Stomach (tissue), 9 donors: ENCODE data around the gene NUDT2. TPM values are rescaled to one million over a fixed set of nuclear protein-coding genes. Genes with fewer than 3 reads are reported as not detected.

Experiments
- DNase-seq, 2 donors: peaks; one replicate each; pipeline versions ENCODE4 v3.0.0 to v3.0.0-alpha.2; 2013 to 2019
- H3K27ac ChIP-seq, 5 donors: fragments of 200-600 bp in 4 of 5; sonication (generic) in 4 of 5; one replicate each; pipeline ENCODE4 v1.5.1; 2013 to 2019; ENCODE audit warnings: mild to moderate bottlenecking in 1 of 5, moderate library complexity in 1 of 5
- H3K27me3 ChIP-seq, 3 donors: fragments of 200-600 bp; sonication (generic); one replicate each; pipeline ENCODE4 v1.5.1; 2017 to 2019; ENCODE audit warnings: mixed run types in 1 of 3
- H3K36me3 ChIP-seq, 4 donors: fragments of 200-600 bp; sonication (generic); 1 replicate in 3 of 4; 2 replicates in 1 of 4; pipeline ENCODE4 v1.5.1; 2016 to 2019
- H3K4me1 ChIP-seq, 4 donors: fragments of 200-600 bp; sonication (generic); one replicate each; pipeline ENCODE4 v1.5.1; 2016 to 2019
- H3K4me3 ChIP-seq, 4 donors: fragments of 200-600 bp; sonication (generic) in 3 of 4; one replicate each; pipeline ENCODE4 v1.5.1; 2016 to 2019; ENCODE audit warnings: mild to moderate bottlenecking in 1 of 4
- H3K9me3 ChIP-seq, 4 donors: fragments of 200-600 bp; sonication (generic); one replicate each; pipeline ENCODE4 v1.5.1; 2016 to 2019
- CTCF ChIP-seq, 7 experiments: fragments of 450-650 bp in 4 of 7; fragments of 200-600 bp in 3 of 7; sonication (generic) in 3 of 7; IDR thresholded peaks; one replicate each; pipeline ENCODE4 v1.5.1; 2016 to 2019; ENCODE audit warnings: antibody characterized with exemption in 7 of 7, control low read depth in 2 of 7, mild to moderate bottlenecking in 1 of 7
- EP300 ChIP-seq: sonication (generic); formaldehyde crosslinking; IDR thresholded peaks from one replicate; pipeline ENCODE4 v1.6.1; 2017; ENCODE audit warnings: antibody characterized with exemption
- POLR2A ChIP-seq, 4 donors: fragments of 450-650 bp; IDR thresholded peaks; one replicate each; pipeline ENCODE4 v1.6.1; 2016; ENCODE audit warnings: antibody characterized with exemption in 4 of 4, control low read depth in 2 of 4, mild to moderate bottlenecking in 1 of 4, moderate library complexity in 1 of 4
- POLR2AphosphoS5 ChIP-seq, 3 donors: sonication (generic); formaldehyde crosslinking; IDR thresholded peaks; one replicate each; pipeline ENCODE4 v1.6.1; 2016; ENCODE audit warnings: antibody characterized with exemption in 3 of 3
- WGBS, 5 donors: extraction: QIAGEN DNeasy Blood & Tissue Kit in 3 of 5; methylation state at CpG; one replicate each; pipeline versions ENCODE4 v1.1.5 to v1.1.7; 2013 to 2018; 5-methylcytosine and 5-hydroxymethylcytosine counted together
- intact Hi-C: fragments of 100-400 bp; cut with DNase I; formaldehyde crosslinking; loops from one replicate; pipeline ENCODE4 v1.15.1; 2023; ENCODE audit warnings: low total_unique reads
- polyA plus RNA-seq, 3 donors: library from polyadenylated mRNA; stranded (reverse); fragments of 200-250 nt; gene quantifications; one replicate each; pipeline ENCODE4 v1.2.3, GENCODE V29; 2013
- total RNA-seq, 5 donors: library from RNA; depleted of rRNA; stranded (reverse); fragments of >200 nt; gene quantifications; one replicate each; pipeline versions ENCODE4 v1.1.0 to v1.2.3, GENCODE V29; 2014 to 2016
- donor health status: healthy with polysubstance abuse.
- donor health status: Bipolar disorder and iron deficiency.
- donor health status: healthy.

Gene NUDT2
- total and polyA plus RNA-seq, 8 donors = 0.87 to 73.2 (median 23.1) TPM

- H3K9me3 ChIP-seq = no peaks in the 10 kb centered on the region
- peaks cover 0 to 10% (median 2%) of the 10 kb centered on the region in 4 donors for H3K36me3 ChIP-seq
- WGBS, 5 donors = 23 to 36% (median 30%) methylated on average over 7 of the region's 7 CpGs
- no peaks in the 10 kb centered on the region for H3K27me3 ChIP-seq
- TF ChIP-seq POLR2AphosphoS5 (IDR thresholded peaks at IDR 0.05) (peak in 1 of 3 donors; percentile 13), POLR2A (IDR thresholded peaks at IDR 0.05) (no peak), EP300 (no peak), CTCF (IDR thresholded peaks at IDR 0.05) (peak in 5 of 7 experiments; percentile 12 to 87 (median 51))
- peak in 1 of 2 donors; percentile 77 for DNase-seq
- H3K4me1 ChIP-seq = peaks cover 9 to 59% (median 35%) of the 10 kb centered on the region in 4 donors
- peak overlapping the region in 3 of 5 donors; percentile 5 to 57 (median 24) for H3K27ac ChIP-seq
- intact Hi-C loops = no loop called here
- no peak overlapping the region for H3K4me3 ChIP-seq
These were observed 3.0 kb downstream of the NUDT2 start for GRCh38 chr9:34332076-34332964.

GRCh38 chr9:34333836-34334235 is 4.5 kb downstream of the NUDT2 start:
- intact Hi-C loops = no loop called here
- H3K9me3 ChIP-seq = no peaks in the 10 kb centered on the region
- H3K27me3 ChIP-seq = no peaks in the 10 kb centered on the region
- no peak overlapping the region for H3K4me3 ChIP-seq
- DNase-seq = no peak
- 62 to 73% (median 64%) methylated on average over 3 of the region's 3 CpGs for WGBS, 5 donors
- H3K4me1 ChIP-seq = peaks cover 6 to 51% (median 30%) of the 10 kb centered on the region in 4 donors
- TF ChIP-seq POLR2A (IDR thresholded peaks at IDR 0.05) (no peak), CTCF (IDR thresholded peaks at IDR 0.05) (no peak), POLR2AphosphoS5 (IDR thresholded peaks at IDR 0.05) (no peak), EP300 (no peak)
- H3K36me3 ChIP-seq = peaks cover 0 to 17% (median 9%) of the 10 kb centered on the region in 4 donors
- peak overlapping the region in 3 of 5 donors; percentile 36 to 57 (median 39) for H3K27ac ChIP-seq

- H3K27me3 ChIP-seq = no peaks in the 10 kb centered on the region
- 19 to 60% (median 36%) methylated on average over 1 of the region's 1 CpG for WGBS, 5 donors
- DNase-seq = peak in 1 of 2 donors; percentile 45
- no peak overlapping the region for H3K4me3 ChIP-seq
- TF ChIP-seq EP300 = no peak
- TF ChIP-seq CTCF (IDR thresholded peaks at IDR 0.05) = no peak
- no peak for TF ChIP-seq POLR2A (IDR thresholded peaks at IDR 0.05)
- no peak for TF ChIP-seq POLR2AphosphoS5 (IDR thresholded peaks at IDR 0.05)
- H3K4me1 ChIP-seq = peaks cover 6 to 54% (median 29%) of the 10 kb centered on the region in 4 donors
- peaks cover 0 to 23% (median 14%) of the 10 kb centered on the region in 4 donors for H3K36me3 ChIP-seq
- intact Hi-C loops = no loop called here
- peak overlapping the region; percentile 11 to 60 (median 39) for H3K27ac ChIP-seq
- no peaks in the 10 kb centered on the region for H3K9me3 ChIP-seq
These were observed 5.0 kb downstream of the NUDT2 start for GRCh38 chr9:34334337-34334824.

GRCh38 chr9:34334916-34335315 is 5.5 kb downstream of the NUDT2 start:
- Histone ChIP-seq H3K4me3 (no peak overlapping the region), H3K36me3 (peaks cover 0 to 28% (median 20%) of the 10 kb centered on the region in 4 donors), H3K9me3 (no peaks in the 10 kb centered on the region), H3K4me1 (peaks cover 6 to 54% (median 29%) of the 10 kb centered on the region in 4 donors), H3K27ac (peak overlapping the region; percentile 5 to 57 (median 36)), H3K27me3 (no peaks in the 10 kb centered on the region)
- peak in 1 of 2 donors; percentile 41 for DNase-seq
- WGBS, 5 donors = 56 to 85% (median 72%) methylated on average over 2 of the region's 2 CpGs
- intact Hi-C loops = loop anchor here (5.0 kb wide), 1 partner anchor 37 kb away; no protein-coding TSS in a partner anchor
- TF ChIP-seq POLR2A (IDR thresholded peaks at IDR 0.05) = no peak
